T1000 (cell line): ENCODE results near the gene LY6G5B.

Experiments
- DNase-seq: peaks from one replicate; lab custom pipeline; 2025; ENCODE audit warnings: mixed read lengths; lab: John Stamatoyannopoulos, UW

Gene LY6G5B, protein sequence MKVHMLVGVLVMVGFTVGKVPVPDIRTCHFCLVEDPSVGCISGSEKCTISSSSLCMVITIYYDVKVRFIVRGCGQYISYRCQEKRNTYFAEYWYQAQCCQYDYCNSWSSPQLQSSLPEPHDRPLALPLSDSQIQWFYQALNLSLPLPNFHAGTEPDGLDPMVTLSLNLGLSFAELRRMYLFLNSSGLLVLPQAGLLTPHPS

GRCh38 chr6:31669676-31670075 is at the start of gene LY6G5B:
LY6G5B (plus strand) TSS chr6:31669976; CDS start chr6:31670951, 975 bp downstream.
- no peak for DNase-seq

- no peak for DNase-seq
Observed at GRCh38 chr6:31620586-31621319, 49.0 kb upstream of the LY6G5B start, which contains the start of gene PRRC2A. PRRC2A (plus strand) TSS chr6:31620715; CDS start chr6:31622790, 2,075 bp downstream.

DNA sequence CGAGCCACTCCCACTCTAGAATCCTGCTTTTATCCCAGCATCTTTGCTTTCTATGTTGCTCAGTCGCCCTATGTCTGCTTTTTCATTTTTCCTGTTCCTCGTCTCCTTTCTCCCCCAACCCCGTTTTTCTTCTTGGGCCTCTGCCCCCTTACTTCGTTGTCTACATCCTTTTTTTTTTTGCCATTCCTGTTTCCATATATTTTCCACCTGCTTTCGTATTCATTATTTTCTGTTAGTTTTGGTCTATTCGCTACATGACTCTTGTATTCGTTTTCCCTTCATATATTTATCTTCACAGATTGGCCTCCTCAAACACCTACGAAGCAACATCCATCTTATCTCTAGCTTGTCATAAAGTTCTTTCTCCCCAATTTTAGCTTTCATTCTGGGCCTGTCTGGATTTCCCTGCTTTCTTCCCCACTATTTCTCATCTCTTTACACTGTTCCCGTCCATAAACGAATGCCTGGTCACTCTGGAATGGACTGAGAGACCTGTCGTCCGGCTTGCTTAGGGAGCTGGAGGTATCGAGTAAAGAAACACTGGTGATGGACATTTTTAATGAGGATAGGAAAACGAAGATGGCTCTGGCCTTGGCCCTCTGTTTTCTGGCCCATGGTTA is 48.3 kb upstream of the LY6G5B start:
- DNase-seq: no peak

DNA sequence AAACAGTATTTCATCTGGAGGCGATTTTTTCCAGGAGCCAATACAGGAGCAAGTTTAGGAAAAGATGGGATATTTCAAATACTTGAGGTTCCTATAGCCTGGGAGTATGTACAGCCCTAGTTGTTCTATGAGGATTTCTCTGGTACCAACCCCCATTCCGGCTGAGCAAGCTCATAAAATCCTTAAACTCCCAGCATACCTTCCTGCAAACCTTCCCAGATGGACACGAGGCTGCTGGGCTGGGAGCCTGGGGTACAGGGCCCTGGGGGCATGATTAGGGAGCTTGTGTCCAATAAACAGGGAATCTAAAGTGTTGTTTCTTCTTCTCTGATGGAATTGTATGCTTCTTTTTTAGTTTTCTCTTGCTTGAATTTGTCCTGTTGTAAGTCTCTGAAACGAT is 47.8 kb upstream of the LY6G5B start:
- DNase-seq: no peak

DNA sequence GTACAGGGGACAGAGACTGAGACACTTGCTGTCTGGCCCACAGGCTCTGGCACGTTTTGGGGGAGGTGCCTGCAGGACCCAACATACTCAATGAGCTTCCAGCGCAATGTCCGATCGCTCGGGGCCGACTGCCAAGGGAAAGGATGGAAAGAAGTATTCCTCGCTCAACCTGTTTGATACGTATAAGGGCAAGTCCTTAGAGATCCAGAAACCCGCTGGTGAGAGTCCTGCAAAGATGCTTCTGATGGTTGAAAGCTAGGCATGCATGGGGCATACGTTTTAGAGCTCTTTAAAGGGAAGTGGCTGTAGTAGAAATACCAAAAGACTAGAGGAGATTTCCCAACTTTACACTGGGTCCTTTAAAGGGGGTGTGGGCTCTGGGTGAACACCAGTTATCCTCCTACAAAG is 47.1 kb upstream of the LY6G5B start:
- no peak for DNase-seq

- no peak for DNase-seq
Observed at GRCh38 chr6:31624070-31624469, 45.7 kb upstream of the LY6G5B start.

DNA sequence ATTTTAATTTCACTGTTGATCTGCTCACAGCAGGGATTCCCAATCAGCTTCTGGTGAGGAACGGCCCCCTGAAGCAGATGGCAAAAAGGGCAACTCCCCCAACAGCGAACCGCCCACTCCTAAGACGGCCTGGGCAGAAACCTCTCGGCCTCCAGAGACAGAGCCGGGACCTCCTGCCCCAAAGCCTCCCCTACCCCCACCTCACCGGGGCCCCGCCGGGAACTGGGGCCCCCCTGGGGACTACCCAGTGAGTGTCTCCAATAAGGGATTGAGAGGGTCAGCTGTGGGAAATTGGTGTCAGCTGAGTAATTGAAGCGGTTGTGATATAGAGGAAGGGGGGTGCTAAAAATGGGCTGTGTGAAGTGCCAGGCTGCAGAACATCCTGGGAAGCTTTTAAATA is 42.8 kb upstream of the LY6G5B start:
- no peak for DNase-seq

DNA sequence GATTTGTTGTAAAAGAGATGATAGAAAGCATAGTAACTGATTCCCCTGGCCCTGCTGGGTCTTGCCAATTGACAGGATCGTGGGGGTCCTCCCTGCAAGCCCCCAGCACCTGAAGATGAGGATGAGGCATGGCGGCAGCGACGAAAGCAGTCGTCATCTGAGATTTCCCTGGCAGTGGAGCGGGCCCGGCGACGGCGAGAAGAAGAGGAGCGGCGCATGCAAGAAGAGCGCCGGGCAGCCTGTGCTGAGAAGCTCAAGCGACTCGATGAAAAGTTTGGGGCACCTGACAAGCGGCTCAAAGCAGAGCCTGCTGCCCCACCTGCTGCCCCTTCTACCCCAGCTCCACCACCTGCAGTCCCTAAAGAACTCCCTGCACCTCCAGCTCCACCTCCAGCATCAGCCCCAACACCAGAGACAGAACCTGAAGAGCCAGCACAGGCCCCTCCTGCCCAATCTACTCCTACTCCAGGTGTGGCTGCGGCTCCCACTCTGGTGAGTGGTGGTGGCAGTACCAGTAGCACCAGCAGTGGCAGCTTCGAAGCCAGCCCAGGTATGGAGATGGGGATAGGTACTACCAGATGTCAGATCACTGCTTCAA is 42.0 kb upstream of the LY6G5B start:
- DNase-seq: no peak

- DNase-seq: no peak
Observed at GRCh38 chr6:31629014-31629413, 40.8 kb upstream of the LY6G5B start.

DNA sequence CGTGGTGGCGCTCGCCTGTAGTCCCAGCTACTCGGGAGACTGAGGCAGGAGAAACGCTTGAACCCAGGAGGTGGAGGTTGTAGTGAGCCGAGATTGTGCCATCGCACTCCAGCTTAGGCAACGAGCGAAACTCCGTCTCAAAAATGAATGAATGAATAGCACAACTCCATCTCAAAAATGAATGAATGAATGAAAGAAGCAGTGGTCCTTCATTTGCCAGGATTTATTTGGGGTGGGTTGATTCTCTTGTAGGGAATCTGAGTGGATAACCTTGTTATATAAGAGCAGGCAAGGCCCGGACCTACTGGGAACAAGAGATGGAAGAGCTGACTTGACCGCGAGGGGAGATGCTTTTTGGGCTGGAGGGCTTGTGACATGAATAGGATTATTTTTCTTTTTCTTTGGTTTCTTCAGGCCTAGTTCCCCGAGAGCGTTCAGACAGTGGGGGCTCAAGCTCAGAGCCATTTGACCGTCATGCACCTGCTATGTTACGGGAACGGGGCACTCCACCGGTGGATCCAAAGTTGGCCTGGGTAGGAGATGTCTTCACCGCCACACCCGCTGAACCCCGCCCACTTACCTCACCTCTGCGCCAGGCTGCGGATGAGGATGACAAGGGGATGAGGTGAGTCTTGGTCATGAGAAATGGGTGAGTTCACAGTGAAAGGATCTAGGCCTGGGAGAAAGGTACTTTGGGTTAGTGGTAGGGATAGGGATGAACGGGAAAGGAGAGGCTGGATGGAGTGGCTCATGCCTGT is 39.4 kb upstream of the LY6G5B start:
- DNase-seq: no peak

GRCh38 chr6:31631209-31631608 is 38.6 kb upstream of the LY6G5B start:
- DNase-seq: no peak

GRCh38 chr6:31631681-31632278 is 38.0 kb upstream of the LY6G5B start:
- no peak for DNase-seq

DNA sequence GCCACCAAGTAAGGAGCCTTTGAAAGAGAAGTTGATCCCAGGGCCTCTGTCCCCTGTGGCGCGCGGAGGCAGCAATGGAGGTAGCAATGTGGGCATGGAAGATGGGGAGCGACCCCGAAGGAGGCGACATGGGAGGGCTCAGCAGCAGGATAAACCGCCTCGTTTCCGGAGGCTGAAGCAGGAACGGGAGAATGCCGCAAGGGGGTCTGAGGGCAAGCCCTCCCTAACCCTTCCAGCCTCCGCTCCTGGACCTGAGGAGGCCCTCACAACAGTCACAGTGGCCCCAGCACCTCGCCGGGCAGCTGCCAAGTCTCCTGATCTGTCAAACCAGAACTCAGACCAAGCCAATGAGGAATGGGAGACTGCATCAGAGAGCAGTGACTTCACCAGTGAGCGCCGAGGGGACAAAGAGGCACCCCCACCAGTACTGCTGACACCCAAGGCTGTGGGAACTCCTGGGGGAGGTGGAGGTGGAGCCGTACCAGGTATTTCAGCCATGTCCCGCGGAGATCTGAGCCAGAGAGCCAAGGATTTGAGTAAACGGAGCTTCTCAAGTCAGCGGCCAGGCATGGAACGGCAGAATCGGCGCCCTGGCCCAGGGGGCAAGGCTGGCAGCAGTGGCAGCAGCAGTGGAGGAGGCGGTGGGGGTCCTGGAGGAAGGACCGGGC is 37.4 kb upstream of the LY6G5B start:
- no peak for DNase-seq

- no peak for DNase-seq
Observed at GRCh38 chr6:31633447-31633846, 36.3 kb upstream of the LY6G5B start.

DNA sequence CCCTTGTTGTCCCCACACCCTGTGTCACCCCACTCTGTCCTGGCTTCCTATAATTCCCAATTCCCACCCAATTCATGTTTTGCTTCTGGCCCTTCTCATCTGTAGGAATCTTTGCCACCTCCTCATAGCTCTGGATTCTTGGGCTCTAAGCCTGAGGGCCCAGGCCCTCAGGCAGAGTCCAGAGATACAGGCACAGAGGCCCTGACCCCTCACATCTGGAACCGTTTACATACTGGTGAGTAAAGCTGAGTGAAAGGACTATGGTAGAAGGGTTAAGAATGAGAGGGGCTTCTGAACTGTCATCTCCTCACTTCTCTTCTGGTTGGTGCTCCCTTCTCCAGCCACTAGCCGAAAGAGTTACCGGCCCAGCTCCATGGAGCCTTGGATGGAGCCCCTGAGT is 35.6 kb upstream of the LY6G5B start:
- no peak for DNase-seq

DNA sequence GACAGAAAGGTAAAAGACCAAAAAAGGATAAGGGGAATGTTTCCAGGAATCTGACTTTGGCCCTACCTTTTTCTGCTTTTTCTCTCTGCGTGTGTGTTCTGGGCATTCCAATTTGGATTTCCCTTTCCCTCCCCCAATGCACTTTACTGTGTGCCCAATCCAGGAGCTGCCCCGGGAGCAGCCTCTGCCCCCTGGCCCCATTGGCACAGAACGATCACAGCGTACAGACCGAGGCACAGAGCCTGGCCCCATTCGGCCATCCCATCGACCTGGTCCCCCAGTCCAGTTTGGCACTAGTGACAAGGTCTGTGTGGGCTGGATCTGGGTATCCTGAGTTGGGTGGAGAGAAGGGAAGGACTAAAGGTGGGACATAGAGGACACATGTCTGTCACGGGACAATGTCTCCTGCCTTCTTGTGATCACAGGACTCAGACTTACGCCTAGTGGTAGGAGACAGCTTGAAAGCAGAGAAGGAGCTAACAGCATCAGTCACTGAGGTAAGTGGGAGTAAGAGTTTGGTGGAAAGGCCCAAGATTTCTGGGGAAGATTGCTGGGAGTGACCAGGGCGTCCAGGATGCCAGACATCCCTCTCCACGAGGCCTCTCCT is 34.7 kb upstream of the LY6G5B start:
- DNase-seq: no peak

GRCh38 chr6:31636698-31637596 is 32.8 kb upstream of the LY6G5B start:
- DNase-seq: no peak

DNA sequence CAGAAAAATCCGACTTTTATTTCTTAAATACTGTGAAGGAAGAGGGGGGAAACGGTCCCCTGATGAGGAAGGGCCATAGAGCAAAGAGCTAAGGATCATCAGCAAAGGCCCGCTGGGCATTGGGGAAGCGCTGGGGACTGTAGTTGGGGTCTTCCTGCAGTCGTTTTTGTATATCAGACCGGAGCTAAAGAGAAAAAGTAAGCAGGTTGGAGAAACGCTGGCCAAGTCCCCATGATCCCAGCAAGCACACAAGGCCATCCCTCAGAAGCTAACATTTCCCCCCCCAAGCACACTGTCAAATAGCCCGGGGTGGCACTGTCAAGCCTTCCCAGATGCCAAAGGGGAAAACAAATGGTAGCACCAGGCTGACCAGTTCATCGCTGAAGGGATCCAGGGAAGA is 30.7 kb upstream of the LY6G5B start:
- DNase-seq: no peak

DNA sequence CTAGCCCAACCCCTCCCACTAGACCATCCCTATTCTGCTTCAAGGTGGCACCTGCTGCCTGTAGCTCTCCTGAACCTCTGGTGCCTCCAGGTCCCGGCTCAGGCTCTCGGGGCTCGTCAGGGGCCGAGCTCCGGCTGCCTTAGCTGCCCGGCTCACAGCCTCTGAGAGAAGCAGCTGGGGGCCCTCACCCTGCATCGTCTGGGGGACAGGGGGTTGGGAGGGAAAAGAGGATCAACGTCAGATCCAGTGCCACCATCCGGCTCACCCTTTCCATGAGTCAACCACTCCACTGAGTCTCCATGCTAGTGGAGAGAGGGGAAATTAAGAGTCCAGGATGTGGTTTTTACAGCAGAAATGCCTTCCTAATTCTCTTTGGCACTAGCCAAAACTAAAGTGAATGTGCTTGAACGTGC is 30.3 kb upstream of the LY6G5B start:
- DNase-seq: no peak

GRCh38 chr6:31640612-31641011 is 29.2 kb upstream of the LY6G5B start:
- DNase-seq: no peak
